ENCODE results near the gene ZC3HAV1. TPM values are rescaled to one million over a fixed set of nuclear protein-coding genes. Genes with fewer than 3 reads are reported as not detected.

Gene ZC3HAV1
- total RNA-seq, 2 experiments from 2014 or later = 47.4 to 52.4 TPM

GRCh38 chr7:139043823-139044812 lies 65.4 kb downstream of the ZC3HAV1 start:
- Histone ChIP-seq H3K4me3 (ENCODE audit: low read depth, low read length, poor library complexity, severe bottlenecking) (no peak overlapping the region), H3K27ac (ENCODE audit: low read depth, low read length, poor library complexity, severe bottlenecking) (no peak overlapping the region), H3K9me3 (ENCODE audit: low read length) (no peaks in the 10 kb centered on the region), H3K4me1 (ENCODE audit: insufficient read depth, low read length, poor library complexity, severe bottlenecking) (no peaks in the 10 kb centered on the region), H2AFZ (ENCODE audit: low read length) (no peak overlapping the region), H3K36me3 (ENCODE audit: insufficient read depth, low read length) (peaks cover 57% of the 10 kb centered on the region), H4K20me1 (ENCODE audit: insufficient read depth, low read length) (no peaks in the 10 kb centered on the region), H3K9me2 (ENCODE audit: insufficient read depth, low read length) (no peaks in the 10 kb centered on the region), H3K4me2 (ENCODE audit: low read length) (no peak overlapping the region), H3K79me2 (ENCODE audit: insufficient read depth, low read depth, low read length) (no peaks in the 10 kb centered on the region)
- BruUV-seq (replicated peaks) = no TSS peak
- ChIA-PET CTCF (ENCODE audit: unreplicated experiment) (no interaction called here), POLR2A (interaction anchor here (0.6 kb wide), 1 partner anchor 17 kb away, joined by 4 read pairs; no protein-coding TSS in a partner anchor)
- intact Hi-C loops (cut with micrococcal nuclease; ENCODE audit: unreplicated experiment) = no loop called here
- no peak for DNase-seq (ENCODE audit: low spot score)
- no peak for TF ChIP-seq EZH2phosphoT487 (IDR thresholded peaks at IDR 0.05; ENCODE audit: borderline replicate concordance, low read depth, low read length)
- TF ChIP-seq CTCF (conservative IDR thresholded peaks at IDR 0.05; ENCODE audit: low read length) = no peak

DNA sequence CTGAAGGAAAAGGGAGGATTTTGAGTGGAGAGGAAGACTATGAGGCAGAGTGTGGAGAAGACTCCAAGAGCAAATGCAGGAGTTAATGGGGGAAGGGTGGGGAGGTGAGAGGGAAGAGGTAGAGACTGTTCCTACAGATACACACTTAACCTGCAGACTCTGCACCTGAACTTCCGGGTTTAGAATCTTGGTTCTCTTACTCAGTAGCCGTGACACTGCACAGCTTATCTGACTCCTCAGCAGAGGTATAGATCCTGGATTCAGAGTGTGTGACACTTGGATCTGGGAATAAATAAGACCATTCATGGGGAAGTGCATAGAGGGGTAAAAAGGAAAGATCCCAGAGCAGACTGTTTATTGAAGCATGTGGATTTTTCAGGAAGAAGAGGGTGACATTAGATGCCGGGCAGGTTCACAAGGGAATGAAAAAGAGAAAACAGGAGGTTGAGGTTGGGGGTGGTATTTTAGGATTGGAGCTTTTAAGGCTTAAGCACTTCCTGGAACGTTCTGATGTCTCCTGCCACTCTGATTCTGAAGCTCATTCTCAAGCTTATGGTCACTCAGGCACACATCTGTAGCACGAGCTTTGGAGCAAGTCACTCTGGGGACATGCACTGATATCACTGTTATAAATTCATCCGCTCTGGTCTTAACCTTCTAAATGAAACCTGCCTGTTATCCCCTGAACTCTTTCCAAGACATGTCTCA lies 68.0 kb downstream of the ZC3HAV1 start:
- POLR2A ChIA-PET = interaction anchor here (0.5 kb wide), 1 partner anchor 1463 kb away, joined by 4 read pairs; no protein-coding TSS in a partner anchor
- no peak for DNase-seq (ENCODE audit: low spot score)
- Histone ChIP-seq H3K9me2 (ENCODE audit: insufficient read depth, low read length) (no peaks in the 10 kb centered on the region), H3K9me3 (ENCODE audit: low read length) (no peaks in the 10 kb centered on the region), H3K4me1 (ENCODE audit: insufficient read depth, low read length, poor library complexity, severe bottlenecking) (no peaks in the 10 kb centered on the region), H3K27ac (ENCODE audit: low read depth, low read length, poor library complexity, severe bottlenecking) (no peak overlapping the region), H3K36me3 (ENCODE audit: insufficient read depth, low read length) (peaks cover 32% of the 10 kb centered on the region), H4K20me1 (ENCODE audit: insufficient read depth, low read length) (no peaks in the 10 kb centered on the region), H3K79me2 (ENCODE audit: insufficient read depth, low read depth, low read length) (no peaks in the 10 kb centered on the region), H3K4me3 (ENCODE audit: low read depth, low read length, poor library complexity, severe bottlenecking) (no peak overlapping the region), H3K4me2 (ENCODE audit: low read length) (no peak overlapping the region), H2AFZ (ENCODE audit: low read length) (no peak overlapping the region)
- no TSS peak for BruUV-seq (replicated peaks)
- CTCF ChIA-PET (ENCODE audit: unreplicated experiment) = no interaction called here
- intact Hi-C loops (cut with micrococcal nuclease; ENCODE audit: unreplicated experiment) = no loop called here
- TF ChIP-seq CTCF (conservative IDR thresholded peaks at IDR 0.05; ENCODE audit: low read length) (no peak), EZH2phosphoT487 (IDR thresholded peaks at IDR 0.05; ENCODE audit: borderline replicate concordance, low read depth, low read length) (no peak)

All from OCI-LY7 (cell line).